MCF 10A (cell line): ENCODE measurements around the gene ANO2. TPM values are rescaled to one million over a fixed set of nuclear protein-coding genes. Genes with fewer than 3 reads are reported as not detected.

Source experiments
- BruUV-seq: library from RNA; stranded (reverse); fragments of 400-500 nt; replicated peaks from 2 replicates; lab custom pipeline; 2021; lab: Mats Ljungman, UMichigan
- CTCF ChIA-PET: fragments of 300-600 bp; sonication (Branson Sonifier 250); formaldehyde crosslinking; extraction: SDS; loops from one replicate; lab custom pipeline; 2021; ENCODE audit warnings: antibody characterized with exemption, inconsistent platforms; lab: Yijun Ruan, JAX
- POLR2A ChIA-PET: fragments of 300-600, 350-650 bp; sonication (Branson Sonifier 250); formaldehyde crosslinking; extraction: SDS; loops from one replicate; lab custom pipeline; 2020; ENCODE audit warnings: antibody characterized with exemption, inconsistent platforms; lab: Yijun Ruan, JAX
- DNase-seq: peaks from one replicate; pipeline ENCODE4 v3.0.0-alpha.2; 2018; ENCODE audit not compliant: unreplicated experiment
- H3K27ac Mint-ChIP-seq: one replicate; pipeline ENCODE4 v1.8.0; 2022; ENCODE audit warnings: mild to moderate bottlenecking, low read depth, mixed read lengths; ENCODE audit not compliant: unreplicated experiment
- H3K27me3 Mint-ChIP-seq: one replicate; pipeline ENCODE4 v1.8.0; 2022; ENCODE audit warnings: mixed read lengths; ENCODE audit not compliant: insufficient read depth, unreplicated experiment
- H3K36me3 Mint-ChIP-seq: one replicate; pipeline ENCODE4 v1.8.0; 2022; ENCODE audit warnings: mild to moderate bottlenecking, moderate library complexity, mixed read lengths; ENCODE audit not compliant: insufficient read depth, unreplicated experiment
- H3K4me1 Mint-ChIP-seq: one replicate; pipeline ENCODE4 v1.8.0; 2022; ENCODE audit warnings: mixed read lengths; ENCODE audit not compliant: insufficient read depth, unreplicated experiment
- H3K4me3 Mint-ChIP-seq: one replicate; pipeline ENCODE4 v1.8.0; 2022; ENCODE audit warnings: mild to moderate bottlenecking, moderate library complexity, mixed read lengths; ENCODE audit not compliant: unreplicated experiment
- H3K9me3 Mint-ChIP-seq: one replicate; pipeline ENCODE4 v1.8.0; 2022; ENCODE audit warnings: mixed read lengths; ENCODE audit not compliant: unreplicated experiment
- CTCF ChIP-seq: fragments of 200-600 bp; IDR thresholded peaks from one replicate; pipeline ENCODE4 v1.8.0; 2022; ENCODE audit warnings: antibody characterized with exemption, mild to moderate bottlenecking; ENCODE audit not compliant: unreplicated experiment
- intact Hi-C: fragments of 100-400 bp; cut with micrococcal nuclease; formaldehyde crosslinking; loops from 2 replicates; pipeline ENCODE4 v1.14.1; 2022
- total RNA-seq: library from RNA; stranded (reverse); gene quantifications from 2 replicates; pipeline ENCODE4 v1.2.3, GENCODE V29; 2022

The ANO2 gene
- total RNA-seq, 1 experiment from 2014 or later, result not detected

- no peak overlapping the region for H3K27ac Mint-ChIP-seq
- no peak for TF ChIP-seq CTCF
- H3K4me1 Mint-ChIP-seq, result no peaks in the 10 kb centered on the region
- DNase-seq, result no peak
- intact Hi-C loops, result no loop called here
- POLR2A ChIA-PET, result no interaction called here
- H3K4me3 Mint-ChIP-seq, result no peak overlapping the region
- CTCF ChIA-PET, result interaction anchor here (0.6 to 0.7 kb wide), 2 partner anchors 11 to 322 kb away, joined by 3 to 4 read pairs; no protein-coding TSS in a partner anchor
- H3K9me3 Mint-ChIP-seq, result peaks cover 25% of the 10 kb centered on the region
- no peaks in the 10 kb centered on the region for H3K36me3 Mint-ChIP-seq
- no TSS peak for BruUV-seq
- H3K27me3 Mint-ChIP-seq, result no peaks in the 10 kb centered on the region
These were observed 146.6 kb downstream of the ANO2 start for GRCh38 chr12:5798242-5799015.

GRCh38 chr12:5797661-5798060, 147.4 kb downstream of the ANO2 start:
- no peak for DNase-seq
- H3K27ac Mint-ChIP-seq, result no peak overlapping the region
- H3K27me3 Mint-ChIP-seq, result no peaks in the 10 kb centered on the region
- H3K4me3 Mint-ChIP-seq, result no peak overlapping the region
- no peaks in the 10 kb centered on the region for H3K36me3 Mint-ChIP-seq
- no TSS peak for BruUV-seq
- intact Hi-C loops, result no loop called here
- H3K9me3 Mint-ChIP-seq, result peaks cover 25% of the 10 kb centered on the region
- POLR2A ChIA-PET, result no interaction called here
- CTCF ChIA-PET, result interaction anchor here (0.6 to 0.7 kb wide), 3 partner anchors 9 to 321 kb away, joined by 3 to 4 read pairs (median 3); no protein-coding TSS in a partner anchor
- TF ChIP-seq CTCF, result no peak
- no peaks in the 10 kb centered on the region for H3K4me1 Mint-ChIP-seq

GRCh38 chr12:5796959-5797225, 148.2 kb downstream of the ANO2 start:
- ChIA-PET POLR2A (no interaction called here), CTCF (interaction anchor here (0.6 to 0.9 kb wide), 5 partner anchors 11 to 358 kb away, joined by 3 read pairs; no protein-coding TSS in a partner anchor)
- DNase-seq, result no peak
- Mint-ChIP-seq H3K4me3 (no peak overlapping the region), H3K4me1 (no peaks in the 10 kb centered on the region), H3K27me3 (no peaks in the 10 kb centered on the region), H3K27ac (no peak overlapping the region), H3K36me3 (no peaks in the 10 kb centered on the region), H3K9me3 (peaks cover 25% of the 10 kb centered on the region)
- intact Hi-C loops, result no loop called here
- BruUV-seq, result no TSS peak
- no peak for TF ChIP-seq CTCF

- Mint-ChIP-seq H3K4me3 (no peak overlapping the region), H3K9me3 (peaks cover 25% of the 10 kb centered on the region)
These were observed 148.7 kb downstream of the ANO2 start for GRCh38 chr12:5796171-5796958.

More at GRCh38 chr12:5796171-5796958, 148.7 kb downstream of the ANO2 start:
- no TSS peak for BruUV-seq
- Mint-ChIP-seq H3K27me3 (no peaks in the 10 kb centered on the region), H3K36me3 (no peaks in the 10 kb centered on the region), H3K27ac (no peak overlapping the region), H3K4me1 (no peaks in the 10 kb centered on the region)
- ChIA-PET CTCF (interaction anchor here (0.6 to 0.9 kb wide), 5 partner anchors 11 to 358 kb away, joined by 3 read pairs; no protein-coding TSS in a partner anchor), POLR2A (no interaction called here)
- no peak for DNase-seq
- no peak for TF ChIP-seq CTCF
- intact Hi-C loops, result no loop called here
